GM12873 (cell line): ENCODE data around the gene RBBP5.

Experiments
- TF ChIP-seq, protein P1 (sequence below): IDR thresholded peaks from 2 replicates; pipeline ENCODE4 v1.5.1; 2012; ENCODE audit warnings: low read depth, mild to moderate bottlenecking, moderate library complexity, low read length, control low read depth; ENCODE audit not compliant: insufficient read depth; ENCODE audit errors: missing control alignments

Gene RBBP5

DNA sequence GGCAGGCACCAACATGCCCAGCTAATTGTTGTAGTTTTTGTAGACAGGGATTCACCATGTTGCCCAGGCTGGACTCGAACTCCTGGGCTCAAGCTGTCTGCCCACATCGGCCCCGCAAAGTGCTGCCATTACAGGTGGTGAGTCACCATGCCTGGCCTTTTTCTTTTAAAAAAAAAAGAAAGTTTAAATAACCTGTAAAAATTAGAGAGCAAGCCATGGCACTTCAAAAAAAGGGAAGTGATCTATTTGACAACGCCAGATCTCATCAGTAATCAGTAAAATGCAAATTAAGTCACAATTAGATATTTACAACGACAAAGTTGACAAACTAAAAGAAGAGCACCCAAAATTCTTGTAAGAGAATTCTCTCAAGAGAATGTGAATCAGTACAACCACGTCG, 2.9 kb upstream of the RBBP5 start:
- TF ChIP-seq, protein P1, sequence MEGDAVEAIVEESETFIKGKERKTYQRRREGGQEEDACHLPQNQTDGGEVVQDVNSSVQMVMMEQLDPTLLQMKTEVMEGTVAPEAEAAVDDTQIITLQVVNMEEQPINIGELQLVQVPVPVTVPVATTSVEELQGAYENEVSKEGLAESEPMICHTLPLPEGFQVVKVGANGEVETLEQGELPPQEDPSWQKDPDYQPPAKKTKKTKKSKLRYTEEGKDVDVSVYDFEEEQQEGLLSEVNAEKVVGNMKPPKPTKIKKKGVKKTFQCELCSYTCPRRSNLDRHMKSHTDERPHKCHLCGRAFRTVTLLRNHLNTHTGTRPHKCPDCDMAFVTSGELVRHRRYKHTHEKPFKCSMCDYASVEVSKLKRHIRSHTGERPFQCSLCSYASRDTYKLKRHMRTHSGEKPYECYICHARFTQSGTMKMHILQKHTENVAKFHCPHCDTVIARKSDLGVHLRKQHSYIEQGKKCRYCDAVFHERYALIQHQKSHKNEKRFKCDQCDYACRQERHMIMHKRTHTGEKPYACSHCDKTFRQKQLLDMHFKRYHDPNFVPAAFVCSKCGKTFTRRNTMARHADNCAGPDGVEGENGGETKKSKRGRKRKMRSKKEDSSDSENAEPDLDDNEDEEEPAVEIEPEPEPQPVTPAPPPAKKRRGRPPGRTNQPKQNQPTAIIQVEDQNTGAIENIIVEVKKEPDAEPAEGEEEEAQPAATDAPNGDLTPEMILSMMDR = no peak

DNA sequence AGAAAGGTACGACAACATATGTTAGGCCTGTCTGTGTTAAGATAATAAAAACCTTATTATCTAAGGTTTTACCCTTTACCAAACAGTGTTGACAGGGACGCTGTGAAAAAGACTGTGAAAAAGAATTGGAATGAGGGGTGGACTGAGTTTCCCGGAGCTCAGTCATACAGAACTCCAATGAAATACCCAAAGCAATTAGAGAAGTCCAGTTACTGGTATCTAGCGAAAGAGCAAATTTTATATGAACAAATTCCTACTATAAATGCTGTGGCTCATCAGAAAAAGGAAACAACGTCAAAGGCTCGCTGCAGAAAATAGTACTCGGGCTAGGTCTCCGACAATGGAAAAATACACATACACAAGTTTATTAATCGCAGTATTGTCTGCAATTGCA, 708 bp upstream of the RBBP5 start:
- TF ChIP-seq, protein P1 = no peak

DNA sequence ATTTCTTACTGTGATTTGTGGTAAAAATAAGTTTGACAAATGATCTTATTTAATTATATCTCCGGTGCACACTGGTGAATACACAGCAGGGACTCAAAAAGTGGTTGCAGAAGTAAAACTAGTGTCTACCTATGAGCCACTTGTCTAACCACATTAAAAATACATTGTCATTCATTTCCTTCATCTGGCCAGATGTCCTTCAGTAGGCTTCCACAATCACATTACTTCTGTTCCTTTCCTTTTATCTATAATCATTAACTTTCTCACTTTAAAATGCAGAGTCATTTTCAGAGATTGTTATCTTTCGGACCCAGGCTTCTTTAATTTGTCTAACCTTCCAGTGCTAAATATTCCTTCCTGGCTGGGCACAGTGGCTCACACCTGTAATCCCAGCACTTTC, 3.0 kb downstream of the RBBP5 start:
- TF ChIP-seq, protein P1 = no peak

DNA sequence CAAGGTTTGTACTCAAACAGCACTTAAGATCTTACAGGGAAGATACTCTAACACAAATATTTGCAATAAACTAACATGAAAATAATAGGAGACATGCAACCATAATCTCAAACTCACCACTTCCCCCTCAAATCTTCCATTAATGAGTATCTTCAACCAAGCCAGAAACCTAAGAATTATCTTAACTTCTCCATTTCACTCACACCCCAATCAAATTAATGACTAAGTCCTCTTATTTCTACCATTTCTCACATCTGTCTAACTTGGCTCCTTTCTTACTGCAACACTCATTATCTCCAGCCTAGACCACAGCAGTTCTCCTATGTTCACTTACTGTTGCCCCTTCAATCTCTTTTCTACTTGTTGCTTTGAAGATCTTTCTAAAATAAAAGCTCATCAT, 10.4 kb downstream of the RBBP5 start:
- TF ChIP-seq, protein P1 = no peak

DNA sequence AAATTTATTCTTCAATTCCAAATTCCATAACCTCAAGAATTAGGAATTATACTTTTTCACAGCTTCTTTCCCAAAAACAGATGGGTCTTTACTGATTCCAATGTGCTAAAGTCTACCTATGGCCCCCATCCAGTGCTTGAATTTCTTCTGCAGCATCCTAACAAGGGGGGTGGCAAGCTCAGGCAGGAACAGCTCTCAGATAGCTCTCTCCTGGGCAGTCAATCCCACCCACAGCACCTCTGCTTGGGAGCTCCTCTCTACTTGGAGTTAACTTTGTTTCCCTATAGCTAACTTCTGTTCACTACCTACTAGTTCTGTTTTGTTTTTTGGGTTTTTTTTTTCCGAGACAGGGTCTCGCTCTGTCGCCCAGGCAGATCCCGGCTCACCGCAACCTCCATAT, 12.1 kb downstream of the RBBP5 start:
- TF ChIP-seq, protein P1 = no peak

DNA sequence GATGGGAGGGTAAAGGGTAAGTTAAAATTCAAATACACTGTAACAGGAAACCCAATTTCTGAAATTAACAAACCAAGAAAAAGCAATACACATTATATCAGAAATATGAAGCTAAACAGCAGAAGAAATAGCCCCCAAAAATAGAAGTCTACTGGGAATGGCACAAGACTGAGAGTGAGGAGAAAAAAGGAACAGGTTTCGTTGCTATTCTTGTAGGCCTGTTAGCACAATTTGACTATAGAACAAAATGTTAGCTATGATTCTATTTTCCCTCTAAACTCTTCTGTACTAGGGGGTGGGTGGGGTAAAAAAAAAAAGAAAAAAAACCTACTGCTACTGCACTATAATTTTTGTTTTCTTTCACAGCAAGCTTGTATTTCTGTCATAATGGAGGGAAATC, 12.5 kb downstream of the RBBP5 start:
- TF ChIP-seq, protein P1 = no peak

DNA sequence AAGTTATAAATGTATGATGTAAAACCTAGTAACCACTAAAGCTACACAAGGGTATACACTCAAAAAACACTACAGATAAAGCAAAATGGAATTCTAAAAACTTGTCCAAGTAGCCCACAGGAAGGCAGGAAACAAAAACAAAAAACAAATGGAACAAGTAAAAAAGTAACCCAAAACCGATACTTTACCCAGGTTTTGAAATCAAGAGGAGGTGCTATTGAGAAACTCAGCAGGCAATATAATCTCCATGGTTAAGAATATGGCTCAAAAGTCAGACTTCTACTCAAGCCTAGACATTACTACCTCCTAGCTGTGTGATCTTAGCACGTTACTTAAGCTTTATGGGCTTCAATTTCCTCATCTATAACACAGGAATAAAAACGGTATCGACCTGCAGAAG, 13.3 kb downstream of the RBBP5 start:
- TF ChIP-seq, protein P1 = no peak
